HG03108 (cell line): ENCODE data around the gene PGGHG.

ENCODE experiments used
- ATAC-seq: cut with Tn5 transposase; IDR thresholded peaks from one replicate; pipeline ENCODE4 v1.9.1; 2021; ENCODE audit warnings: moderate library complexity; ENCODE audit not compliant: unreplicated experiment

PGGHG gene

DNA sequence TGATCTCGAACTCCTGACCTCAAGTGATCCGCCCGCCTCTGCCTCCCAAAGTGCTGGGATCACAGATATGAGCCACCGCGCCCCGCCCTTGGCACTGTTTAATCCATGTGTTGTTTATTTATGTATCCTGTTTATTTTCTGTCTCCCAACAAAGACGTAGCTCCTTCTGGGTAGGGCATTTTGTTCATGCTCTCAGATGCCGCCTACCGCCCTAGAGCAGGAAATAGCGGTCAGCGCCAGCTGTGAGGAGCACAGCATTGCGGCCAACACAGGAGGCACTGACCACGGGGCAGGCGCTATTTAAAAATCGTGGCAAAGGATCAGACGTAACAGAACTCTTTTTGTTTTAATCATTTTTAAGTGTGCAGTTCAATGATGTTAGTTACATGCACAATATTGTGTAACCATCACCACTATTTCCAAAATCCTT lies 20.2 kb upstream of the PGGHG start:
- peak; percentile 56 for ATAC-seq

DNA sequence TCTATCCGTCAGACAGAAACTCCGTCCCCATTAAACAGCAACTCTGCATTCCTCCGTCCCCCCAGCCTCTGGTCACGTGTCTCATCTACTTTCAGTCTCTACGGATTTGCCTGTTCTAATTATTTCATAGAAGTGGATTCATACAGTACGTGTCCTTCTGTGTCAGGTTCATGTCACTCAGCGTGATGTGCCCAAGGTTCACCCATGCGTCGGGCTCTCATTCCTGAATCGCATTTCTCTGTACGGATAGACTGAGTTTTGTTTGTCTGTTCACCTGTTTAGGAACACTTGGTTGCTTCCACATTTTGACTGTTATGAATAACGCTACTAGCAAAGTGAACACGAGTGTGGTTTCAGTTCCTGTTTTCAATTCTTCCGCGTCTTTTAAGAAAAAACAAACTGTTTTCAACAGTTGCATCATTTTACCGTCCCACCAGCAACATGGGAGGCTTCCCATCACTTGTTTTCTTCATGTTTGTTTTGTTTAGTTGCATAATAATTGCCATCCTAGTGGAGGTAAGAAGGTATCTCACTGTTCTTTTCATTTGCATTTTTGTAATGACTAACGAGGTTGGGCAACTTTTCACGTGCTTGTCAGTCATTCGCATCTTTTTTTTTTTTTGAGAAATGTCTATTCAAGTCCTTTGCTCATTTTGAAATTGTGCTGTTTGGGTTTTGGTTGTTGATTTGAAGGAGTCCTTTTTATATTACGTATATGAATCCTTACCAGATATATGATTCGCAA lies 19.6 kb upstream of the PGGHG start:
- peak; percentile 57 for ATAC-seq

DNA sequence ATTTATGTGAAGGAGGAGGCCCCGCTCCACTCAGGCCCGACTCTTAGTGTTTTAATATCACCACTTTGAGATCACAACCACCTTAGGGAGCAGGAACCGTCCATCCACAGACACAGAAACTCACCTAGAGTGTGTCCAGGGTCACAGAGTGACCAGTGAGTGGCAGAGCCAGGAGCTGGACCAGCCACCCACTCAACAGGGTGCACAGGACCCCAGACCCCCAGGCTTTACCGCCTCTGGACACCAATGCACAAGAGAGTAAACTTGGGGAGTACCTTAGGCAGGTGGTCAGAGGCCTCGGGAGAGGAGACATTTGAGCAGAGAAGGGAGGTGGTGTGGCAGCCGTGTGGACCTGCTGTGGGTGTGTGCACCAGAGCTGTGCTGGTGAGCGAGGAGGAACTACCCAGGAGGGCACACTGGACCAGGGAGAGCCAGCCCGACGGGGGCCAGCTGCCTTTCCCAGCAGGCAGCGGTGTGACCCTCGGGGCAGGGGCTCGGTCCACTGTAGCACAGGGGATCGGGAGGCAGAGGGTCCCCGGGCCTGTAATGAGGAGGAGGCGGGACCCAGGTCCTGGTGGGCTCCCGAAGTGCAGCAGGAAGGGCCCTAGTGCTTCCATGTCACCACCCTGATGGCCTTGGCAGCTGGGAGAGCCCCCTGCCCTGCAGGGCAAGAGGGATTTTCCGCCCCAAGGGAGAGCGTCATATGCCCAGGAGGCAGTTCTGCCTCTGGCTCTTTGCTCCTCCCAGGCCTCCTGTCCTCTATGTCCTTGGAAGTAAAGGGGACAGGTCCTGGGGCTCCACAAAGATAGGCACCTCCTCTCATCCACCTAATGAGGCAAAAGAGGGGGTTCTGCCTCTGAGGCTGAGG lies 18.2 kb upstream of the PGGHG start:
- no peak for ATAC-seq

GRCh38 chr11:271319-271715 lies 17.6 kb upstream of the PGGHG start:
- ATAC-seq = no peak

DNA sequence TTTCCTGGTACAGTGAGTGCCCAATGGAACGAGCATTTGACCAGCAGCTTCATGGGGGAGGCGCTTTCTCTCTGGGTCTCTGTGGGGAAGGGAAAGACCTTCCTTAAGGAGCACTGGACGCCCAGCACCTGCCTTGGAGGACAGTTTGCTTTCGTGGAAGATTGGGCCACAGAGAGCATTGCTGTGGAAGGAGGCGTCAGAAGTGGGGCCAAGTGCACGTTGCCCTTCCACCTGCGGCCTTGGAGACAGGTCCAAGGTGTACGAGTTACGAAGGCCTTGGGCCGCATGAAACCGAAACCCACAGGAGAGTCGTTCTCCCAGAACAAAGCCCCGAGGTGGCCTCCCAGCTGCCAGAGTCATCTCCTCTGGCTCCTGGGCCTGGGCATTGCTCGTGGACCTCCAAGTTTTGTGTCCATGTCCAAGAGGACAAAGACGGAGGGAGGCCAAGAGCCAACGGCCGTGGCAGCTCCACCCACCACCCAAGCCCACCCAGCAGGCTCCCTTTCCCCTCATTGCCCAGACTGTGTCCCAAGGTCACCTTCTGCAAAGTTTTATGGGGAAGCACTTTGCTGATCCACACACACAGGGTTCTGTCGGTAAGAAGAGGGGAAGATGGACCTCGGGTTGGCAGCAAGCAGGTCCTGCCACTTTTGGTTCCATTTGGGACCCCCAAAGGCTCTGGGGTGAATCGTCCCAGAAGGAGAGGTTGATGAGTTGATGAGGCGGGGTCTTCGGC lies 16.6 kb upstream of the PGGHG start:
- no peak for ATAC-seq

GRCh38 chr11:272931-273198 lies 16.1 kb upstream of the PGGHG start:
- no peak for ATAC-seq

GRCh38 chr11:276219-276618 lies 12.7 kb upstream of the PGGHG start:
- ATAC-seq = no peak

DNA sequence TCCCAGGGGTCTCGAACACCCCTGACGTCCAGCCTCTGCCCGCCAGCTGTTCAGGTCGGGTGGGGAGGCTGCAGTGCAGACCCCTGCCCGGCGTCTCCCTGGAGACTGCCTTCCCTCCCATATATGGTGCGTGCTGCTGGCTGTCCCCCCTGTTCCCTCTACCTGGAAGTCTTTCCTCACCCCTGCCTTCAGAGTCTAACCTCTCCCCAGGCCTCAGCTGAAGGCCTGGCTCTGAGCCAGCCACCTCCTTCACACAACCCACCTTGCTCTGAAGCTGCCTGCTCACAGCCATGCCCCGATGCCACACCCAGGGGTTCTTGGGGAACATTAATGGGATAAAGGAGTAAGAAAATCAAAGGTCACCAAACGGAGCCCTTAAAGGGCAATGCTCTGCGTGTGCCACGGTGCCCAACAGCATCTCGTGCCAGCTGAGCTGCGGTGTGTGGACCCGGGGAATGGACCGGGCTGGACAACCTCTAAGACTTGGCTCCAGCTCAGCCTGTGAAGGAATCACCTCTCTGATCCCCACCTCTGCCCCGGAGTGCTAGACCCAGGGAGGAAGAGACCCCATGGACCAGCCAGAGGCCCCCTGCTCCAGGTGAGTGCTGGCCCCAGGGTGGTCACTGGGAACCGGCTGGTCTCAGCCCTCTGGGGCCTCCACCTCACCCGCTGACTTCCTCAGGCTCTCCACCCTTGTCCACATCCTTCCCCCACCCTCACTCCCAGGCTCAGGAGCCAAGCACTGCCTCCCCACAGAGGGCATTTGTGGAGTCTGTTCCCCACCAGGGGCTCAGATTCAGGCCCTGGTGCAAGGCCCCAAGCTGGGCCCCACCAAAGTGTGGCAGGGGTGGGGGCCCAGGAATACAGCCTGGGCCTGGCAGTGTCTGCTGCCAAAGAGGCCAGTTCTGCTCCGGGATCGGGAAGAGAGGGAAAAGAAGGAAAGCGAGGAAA lies 10.7 kb upstream of the PGGHG start, which contains the start of gene NLRP6:
Gene NLRP6, plus strand, starts transcription at position 407 of the 951 bp plus-strand sequence. Its CDS starts 163 bp downstream, at position 570.
- ATAC-seq = no peak

GRCh38 chr11:279040-279965 lies 9.6 kb upstream of the PGGHG start:
- ATAC-seq = no peak

GRCh38 chr11:279966-280705 lies 8.8 kb upstream of the PGGHG start:
- ATAC-seq = no peak

- ATAC-seq = no peak
These were observed 8.0 kb upstream of the PGGHG start for GRCh38 chr11:280706-281485.

- ATAC-seq = no peak
These were observed 7.3 kb upstream of the PGGHG start for GRCh38 chr11:281486-282161.

DNA sequence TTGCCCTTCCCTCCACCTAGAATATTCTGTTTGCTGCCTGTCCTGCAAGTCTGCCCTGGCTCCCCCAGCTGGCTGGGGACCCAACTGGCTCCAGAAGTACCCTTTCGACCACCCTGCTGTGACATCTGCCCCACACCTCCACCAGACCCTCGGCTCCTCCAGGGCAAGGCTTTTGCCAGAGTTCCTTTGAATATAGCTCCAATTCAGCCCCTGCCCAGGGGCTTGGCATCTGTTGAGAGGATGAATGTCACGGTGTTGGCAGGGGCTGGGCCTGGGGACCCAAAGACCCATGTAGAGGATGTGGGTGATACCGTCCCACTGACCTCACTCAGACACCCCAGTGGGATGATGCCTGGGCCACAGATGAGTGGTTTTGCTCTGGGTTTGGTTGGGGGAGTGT lies 6.8 kb upstream of the PGGHG start:
- no peak for ATAC-seq

DNA sequence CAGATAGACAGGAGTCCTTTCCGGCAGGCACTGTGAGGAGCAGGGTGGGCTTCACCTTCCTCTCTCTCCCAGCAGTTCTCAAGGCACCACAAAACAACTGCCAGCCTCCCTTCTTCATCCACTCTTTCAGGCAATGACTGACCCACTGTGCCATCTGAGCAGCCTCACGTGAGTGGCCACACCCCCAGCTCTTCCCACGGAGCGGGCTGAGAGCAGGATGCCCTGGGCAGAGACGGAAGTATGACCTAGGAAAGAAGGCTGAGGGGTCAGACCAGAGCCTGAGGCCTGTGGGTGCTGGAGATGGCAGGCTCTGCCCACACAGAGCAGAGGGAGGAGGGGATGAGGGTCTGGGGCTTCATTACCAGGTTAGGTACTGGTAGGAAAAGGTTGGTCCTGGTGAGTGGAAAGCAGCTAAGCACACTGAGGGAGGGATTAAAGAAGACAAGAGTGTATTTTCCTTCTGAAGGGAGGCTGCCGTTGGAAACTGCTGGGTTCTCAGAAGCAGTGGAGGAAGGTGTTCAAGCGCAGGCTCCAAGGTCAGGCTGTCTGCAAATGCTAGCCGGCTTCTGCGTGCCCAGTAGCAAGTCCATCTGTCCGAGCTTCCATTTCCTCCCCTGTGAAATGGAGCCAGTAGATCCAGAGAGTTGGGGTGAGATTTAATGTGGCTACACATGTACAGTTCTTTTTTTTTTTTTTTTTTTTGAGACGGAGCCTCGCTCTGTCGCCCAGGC lies 6.1 kb upstream of the PGGHG start:
- ATAC-seq = no peak

DNA sequence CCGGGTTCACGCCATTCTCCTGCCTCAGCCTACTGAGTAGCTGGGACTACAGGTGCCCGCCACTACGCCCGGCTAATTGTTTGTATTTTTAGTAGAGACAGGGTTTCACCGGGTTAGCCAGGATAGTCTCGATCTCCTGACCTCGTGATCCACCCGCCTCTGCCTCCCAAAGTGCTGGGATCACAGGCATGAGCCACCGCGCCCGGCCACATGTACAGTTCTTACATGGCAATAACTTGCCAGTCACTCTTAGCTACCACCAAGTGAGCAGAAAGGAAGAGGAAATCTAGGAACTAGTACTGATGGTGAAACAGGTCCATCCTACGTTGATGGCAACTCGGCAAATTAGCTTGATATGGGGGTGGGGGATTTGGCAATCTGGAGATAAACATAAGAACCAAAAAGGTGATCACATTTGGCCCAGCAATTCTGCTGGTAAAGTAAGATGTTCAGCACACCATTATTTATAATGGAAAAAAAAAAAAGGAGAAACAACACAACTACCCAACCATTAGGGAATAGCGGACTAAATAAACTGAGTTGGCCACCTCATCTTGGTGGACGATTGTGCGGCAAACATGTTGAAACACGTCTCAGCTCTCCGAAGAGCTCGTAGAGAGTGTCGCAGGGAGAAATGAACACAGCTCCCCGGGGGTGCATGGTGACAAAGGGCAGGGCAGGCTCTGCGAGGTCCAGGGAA lies 5.4 kb upstream of the PGGHG start:
- no peak for ATAC-seq
